Measurements from ENCODE around the gene MLXIPL.

GRCh38 chr7:73671322-73671661 is 47.0 kb upstream of the MLXIPL start:
- no peak for TF ChIP-seq CTCF (conservative IDR thresholded peaks at IDR 0.05; ENCODE audit: low read length)
- no peak for TF ChIP-seq EZH2phosphoT487 (IDR thresholded peaks at IDR 0.05; ENCODE audit: borderline replicate concordance, low read depth, low read length)
